ENCODE results near the gene KCNJ10.
A peak's percentile ranks its signal among the peaks of the same experiment; 100 is the strongest.

KCNJ10 gene

GRCh38 chr1:160101717-160102522 lies 32.0 kb upstream of the KCNJ10 start:
- H4K20me1 ChIP-seq (ENCODE audit: insufficient read depth, low read length): peaks cover 6% of the 10 kb centered on the region; the same call in 1 of the 2 replicates
- TF ChIP-seq EZH2 (IDR thresholded peaks at IDR 0.05; ENCODE audit: borderline replicate concordance, low read depth, low read length, severe bottlenecking) (no peak), CTCF (IDR thresholded peaks at IDR 0.05; ENCODE audit: borderline replicate concordance, extremely low read depth, low read length, poor library complexity, severe bottlenecking) (no peak)
- H3K4me2 ChIP-seq (ENCODE audit: insufficient read depth, low read length): peak overlapping the region; percentile 67
- no peaks in the 10 kb centered on the region for H3K36me3 ChIP-seq (ENCODE audit: insufficient read depth, low read length)
- H3K9ac ChIP-seq (ENCODE audit: low read depth, low read length): peak overlapping the region; percentile 49
- no peaks in the 10 kb centered on the region for H3K27me3 ChIP-seq (ENCODE audit: insufficient read depth, low read length, poor library complexity)
- H3K4me3 ChIP-seq (ENCODE audit: low read depth in 1 of 2, low read length in 2 of 2): no peak overlapping the region; a peak in 1 of 4 replicates
- H3K4me1 ChIP-seq (ENCODE audit: insufficient read depth, low read length): peaks cover 29% of the 10 kb centered on the region
- H3K79me2 ChIP-seq (ENCODE audit: insufficient read depth, low read length): peaks cover 12% of the 10 kb centered on the region
- no peak for ATAC-seq (ENCODE audit: insufficient read depth, low read depth)
- no peaks in the 10 kb centered on the region for H3K9me3 ChIP-seq (ENCODE audit: insufficient read depth, low read length, severe bottlenecking)
- peak overlapping the region; percentile 95 for H2AFZ ChIP-seq (ENCODE audit: low read depth, low read length)
- H3K27ac ChIP-seq (ENCODE audit: low read length): peak overlapping the region; percentile 74; the same call in 1 of the 2 replicates
- DNase-seq: no peak

GRCh38 chr1:160101037-160101716 lies 31.2 kb upstream of the KCNJ10 start:
- H3K36me3 ChIP-seq (ENCODE audit: insufficient read depth, low read length): no peaks in the 10 kb centered on the region
- H3K4me3 ChIP-seq (ENCODE audit: low read depth in 1 of 2, low read length in 2 of 2): peak overlapping the region in 1 of 2 experiments; percentile 48; a peak in 2 of 4 replicates
- ATAC-seq (ENCODE audit: insufficient read depth, low read depth) (peak; percentile 64), DNase-seq (peak; percentile 83)
- peak overlapping the region; percentile 67 for H3K4me2 ChIP-seq (ENCODE audit: insufficient read depth, low read length)
- no peaks in the 10 kb centered on the region for H3K27me3 ChIP-seq (ENCODE audit: insufficient read depth, low read length, poor library complexity)
- H3K4me1 ChIP-seq (ENCODE audit: insufficient read depth, low read length): peaks cover 36% of the 10 kb centered on the region
- no peaks in the 10 kb centered on the region for H3K9me3 ChIP-seq (ENCODE audit: insufficient read depth, low read length, severe bottlenecking)
- H3K79me2 ChIP-seq (ENCODE audit: insufficient read depth, low read length): peaks cover 20% of the 10 kb centered on the region
- H3K27ac ChIP-seq (ENCODE audit: low read length): peak overlapping the region; percentile 74
- H2AFZ ChIP-seq (ENCODE audit: low read depth, low read length): peak overlapping the region; percentile 95
- TF ChIP-seq EZH2 (IDR thresholded peaks at IDR 0.05; ENCODE audit: borderline replicate concordance, low read depth, low read length, severe bottlenecking) (no peak), CTCF (IDR thresholded peaks at IDR 0.05; ENCODE audit: borderline replicate concordance, extremely low read depth, low read length, poor library complexity, severe bottlenecking) (peak; percentile 98)
- H3K9ac ChIP-seq (ENCODE audit: low read depth, low read length): peak overlapping the region; percentile 49
- peaks cover 14% of the 10 kb centered on the region; the same call in 1 of the 2 replicates for H4K20me1 ChIP-seq (ENCODE audit: insufficient read depth, low read length)

- no peak overlapping the region for H3K9ac ChIP-seq (ENCODE audit: low read depth, low read length)
- no peaks in the 10 kb centered on the region for H3K27me3 ChIP-seq (ENCODE audit: insufficient read depth, low read length, poor library complexity)
- H3K36me3 ChIP-seq (ENCODE audit: insufficient read depth, low read length): peaks cover 7% of the 10 kb centered on the region
- DNase-seq (no peak), ATAC-seq (ENCODE audit: insufficient read depth, low read depth) (no peak)
- H3K4me2 ChIP-seq (ENCODE audit: insufficient read depth, low read length): no peak overlapping the region; the same call in 1 of the 2 replicates
- peak overlapping the region; percentile 82; the same call in 1 of the 2 replicates for H2AFZ ChIP-seq (ENCODE audit: low read depth, low read length)
- peaks cover 42% of the 10 kb centered on the region for H3K4me1 ChIP-seq (ENCODE audit: insufficient read depth, low read length)
- no peak for TF ChIP-seq EZH2 (IDR thresholded peaks at IDR 0.05; ENCODE audit: borderline replicate concordance, low read depth, low read length, severe bottlenecking)
- TF ChIP-seq CTCF (IDR thresholded peaks at IDR 0.05; ENCODE audit: borderline replicate concordance, extremely low read depth, low read length, poor library complexity, severe bottlenecking): no peak
- H4K20me1 ChIP-seq (ENCODE audit: insufficient read depth, low read length): peaks cover 27% of the 10 kb centered on the region; the same call in 1 of the 2 replicates
- H3K9me3 ChIP-seq (ENCODE audit: insufficient read depth, low read length, severe bottlenecking): no peaks in the 10 kb centered on the region
- H3K4me3 ChIP-seq (ENCODE audit: low read depth in 1 of 2, low read length in 2 of 2): no peak overlapping the region
- H3K79me2 ChIP-seq (ENCODE audit: insufficient read depth, low read length): peaks cover 29% of the 10 kb centered on the region
- no peak overlapping the region for H3K27ac ChIP-seq (ENCODE audit: low read length)
Measured at GRCh38 chr1:160099716-160100375, 29.9 kb upstream of the KCNJ10 start.
